IPS DF 4.7 (cell line): ENCODE measurements around the gene ADPRM.
"Not testable (repeated sequence)": the region's sequence is repeated elsewhere in the genome, so short reads cannot be mapped to it uniquely, and the experiment has no call there.

Experiments
- DNase-seq: peaks from one replicate; pipeline ENCODE4 v3.0.0-alpha.2; 2013; ENCODE audit warnings: low spot score; ENCODE audit errors: extremely low read depth

ADPRM gene

DNA sequence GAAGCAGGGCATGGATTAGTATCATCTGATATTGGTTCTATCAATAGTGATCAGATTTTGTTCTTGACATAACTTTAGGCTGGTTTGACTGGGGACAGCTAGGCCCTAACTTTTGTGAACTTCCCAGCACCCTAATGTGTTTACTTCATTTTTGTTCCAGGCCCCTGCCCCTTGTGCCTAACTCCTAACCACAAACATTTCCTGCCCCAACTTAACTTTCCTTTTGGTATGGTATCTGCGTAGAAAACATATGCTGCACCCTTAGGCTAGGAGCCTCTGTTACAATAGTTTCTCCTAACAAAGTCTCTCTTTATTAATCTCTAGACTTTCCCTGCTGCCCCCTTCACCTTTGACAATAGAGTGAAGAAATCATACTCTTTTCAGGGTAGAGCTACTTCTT lies 2.5 kb downstream of the ADPRM start:
- no peak for DNase-seq

GRCh38 chr17:10702574-10702973 lies 5.2 kb downstream of the ADPRM start:
- no peak for DNase-seq

- no peak for DNase-seq
Observed at GRCh38 chr17:10705727-10706126, 8.3 kb downstream of the ADPRM start.

- no peak for DNase-seq
Observed at GRCh38 chr17:10713318-10713717, 15.9 kb downstream of the ADPRM start.

DNA sequence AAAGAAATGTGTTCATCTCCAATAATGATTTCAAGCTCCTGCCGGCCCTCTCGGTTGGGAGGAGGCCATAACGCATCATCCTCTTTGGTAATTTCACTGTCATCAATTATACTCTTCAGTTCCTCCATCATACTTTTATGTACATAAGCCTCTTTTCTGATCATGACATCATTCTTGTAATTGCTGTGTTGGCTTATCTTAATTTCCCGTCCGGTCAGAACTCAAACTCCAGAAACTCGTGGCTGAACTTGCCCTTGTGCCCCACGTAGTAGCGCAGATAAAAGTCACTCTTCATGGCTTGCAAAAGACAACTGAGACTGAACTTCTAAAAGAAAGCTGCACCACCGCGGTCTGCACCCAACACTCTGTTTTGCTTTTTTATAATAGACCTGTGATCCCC lies 18.8 kb downstream of the ADPRM start:
- no peak for DNase-seq

DNA sequence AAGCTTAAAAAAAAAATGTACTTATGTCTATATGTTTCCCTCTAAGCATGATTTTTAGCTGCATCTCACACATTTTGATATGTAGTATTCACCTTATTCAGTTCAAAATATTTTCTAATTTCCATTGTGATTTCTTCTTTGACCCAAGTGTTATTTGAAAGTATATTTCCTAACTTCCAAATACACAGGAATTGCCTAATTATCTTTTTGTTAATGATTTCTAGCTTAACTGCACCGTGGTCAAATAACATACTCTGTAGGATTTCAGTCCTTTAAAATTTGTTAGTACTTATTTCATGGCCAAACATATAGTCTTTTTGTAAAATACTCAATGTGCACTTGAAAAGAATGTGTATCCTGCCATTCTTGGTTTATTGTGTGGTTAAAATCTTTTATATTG lies 21.2 kb downstream of the ADPRM start:
- no peak for DNase-seq

DNA sequence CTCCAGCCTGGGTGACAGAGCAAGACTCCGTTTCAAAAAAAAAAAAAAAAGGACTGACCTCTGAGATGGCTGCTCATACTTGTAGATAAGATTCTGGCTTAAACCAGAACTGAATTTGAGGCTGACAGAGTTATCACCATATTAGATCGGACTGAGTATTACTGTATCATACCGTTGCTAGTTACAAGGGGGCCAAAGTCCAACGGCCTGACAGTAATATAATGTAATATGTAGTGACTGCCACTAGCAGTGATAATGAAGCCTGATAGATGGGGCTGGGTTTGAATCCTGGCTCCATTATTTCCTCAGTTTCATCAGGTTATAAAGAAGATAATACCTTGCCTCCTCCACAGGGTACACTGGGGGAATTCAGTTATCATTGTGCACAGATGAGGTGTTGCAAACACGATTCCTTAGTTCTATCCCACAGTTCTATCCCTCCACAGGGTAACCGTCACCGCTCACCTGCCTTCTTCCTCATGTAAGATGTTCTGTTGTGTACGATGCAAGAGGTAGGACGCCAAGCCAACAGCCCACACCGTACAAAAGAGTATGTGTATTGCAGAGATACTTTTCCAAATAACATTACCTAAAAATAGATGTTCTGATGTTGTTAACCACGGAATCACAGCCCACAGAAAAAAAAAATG lies 27.3 kb downstream of the ADPRM start:
- DNase-seq, result no peak

DNA sequence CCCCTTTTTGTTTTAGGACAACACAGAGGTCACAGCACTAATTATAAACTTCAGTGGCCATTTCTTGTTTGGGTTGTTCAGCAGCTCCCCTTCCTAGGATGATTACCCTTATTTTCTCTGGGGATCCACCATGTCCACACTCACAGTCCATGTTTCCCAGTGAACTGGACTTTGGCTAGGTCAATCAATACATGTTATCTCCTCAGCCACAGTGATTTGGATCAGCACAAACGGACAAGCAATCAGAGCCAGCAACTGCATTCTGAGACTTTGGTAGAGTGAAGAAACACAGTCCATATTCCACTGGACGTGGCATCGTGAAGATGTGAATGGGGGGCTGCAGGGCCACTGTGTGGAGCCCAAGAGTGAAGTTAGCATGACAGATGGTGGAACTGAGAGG lies 27.9 kb downstream of the ADPRM start:
- DNase-seq, result no peak

DNA sequence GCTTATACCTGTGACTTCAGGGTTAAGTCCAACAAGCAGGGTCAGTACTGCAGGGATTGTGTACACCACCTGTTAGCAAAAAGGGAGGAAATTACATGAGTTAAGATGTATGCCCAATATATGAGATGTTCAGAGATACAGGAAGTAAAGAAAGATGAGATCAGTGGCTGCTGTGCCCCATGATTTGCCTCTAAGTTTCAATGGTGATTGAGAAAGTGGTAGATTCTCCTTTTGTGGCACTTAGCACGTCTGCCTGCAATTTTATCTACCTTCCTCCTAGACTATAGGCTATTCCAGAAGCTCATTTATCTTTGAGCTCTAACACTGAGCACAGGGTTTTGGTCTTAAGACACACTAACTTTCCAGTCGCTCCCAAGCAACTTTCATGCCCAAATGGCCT lies 28.8 kb downstream of the ADPRM start:
- no peak for DNase-seq

DNA sequence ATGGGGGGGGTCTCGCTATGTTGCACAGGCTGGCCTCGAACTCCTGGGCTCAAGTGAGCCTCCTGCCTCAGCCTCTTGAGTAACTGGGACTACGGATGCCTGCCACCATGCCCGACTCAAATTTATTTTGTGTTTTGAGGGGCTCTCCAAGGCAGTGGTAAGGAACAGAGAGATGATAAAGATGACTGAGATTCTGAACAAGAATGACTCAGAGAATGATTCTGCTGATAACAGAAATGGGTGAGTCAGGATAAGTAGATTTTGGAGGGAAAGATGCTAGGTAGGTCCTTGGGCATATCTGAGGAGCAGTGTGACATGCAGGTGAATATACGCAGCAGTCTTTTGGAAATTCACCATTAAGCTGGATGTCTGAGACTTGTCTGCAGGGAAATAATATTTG lies 29.8 kb downstream of the ADPRM start:
- DNase-seq, result no peak

- DNase-seq, result no peak
Observed at GRCh38 chr17:10728331-10728892, 31.0 kb downstream of the ADPRM start.

DNA sequence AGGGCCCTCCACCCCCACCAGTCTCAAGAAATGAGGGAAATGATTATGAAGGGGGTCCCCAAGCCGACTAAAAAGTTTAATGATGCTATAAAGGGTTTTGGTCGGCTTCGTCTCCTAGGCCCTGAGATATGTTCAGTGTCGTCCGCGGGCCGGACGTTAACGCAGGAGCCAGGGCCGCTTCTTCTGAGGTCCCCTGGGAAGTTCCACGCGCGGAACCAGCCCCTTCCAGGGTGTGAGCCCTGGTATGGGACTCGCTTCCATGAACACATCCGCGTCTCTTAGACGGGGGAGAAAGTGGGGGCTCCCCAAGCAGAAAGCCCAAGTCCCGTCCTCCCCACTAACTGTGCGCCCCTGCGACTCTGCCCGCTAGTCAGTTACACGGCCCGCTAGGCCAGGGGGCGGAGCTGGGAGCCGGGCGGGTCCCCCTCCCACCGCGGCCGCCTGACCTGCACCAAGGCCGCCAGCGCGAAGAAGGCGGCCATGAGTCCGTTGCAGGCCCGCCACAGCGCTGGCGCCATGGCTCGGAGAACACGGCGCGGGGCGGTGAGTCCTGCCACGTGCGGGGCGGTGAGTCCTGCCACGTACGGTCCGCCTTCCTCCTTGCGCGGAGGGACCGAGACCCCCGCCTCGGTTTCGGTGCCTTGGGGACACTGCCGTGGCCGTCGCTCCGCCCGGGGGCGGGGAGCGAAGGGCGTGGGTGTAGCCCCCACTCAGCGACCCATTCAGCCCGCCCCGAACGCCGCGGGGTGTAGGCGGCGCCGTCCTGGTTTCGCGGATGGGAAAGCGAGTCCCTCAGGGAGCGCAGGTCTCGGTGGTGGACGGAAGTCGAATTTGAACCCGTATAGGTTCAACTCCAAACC lies 32.2 kb downstream of the ADPRM start, which contains the start of gene TMEM220:
Gene TMEM220, minus strand, starts transcription at position 690 of the 860 bp plus-strand sequence. Its CDS starts 172 bp downstream, at position 518.
- DNase-seq, result no peak

DNA sequence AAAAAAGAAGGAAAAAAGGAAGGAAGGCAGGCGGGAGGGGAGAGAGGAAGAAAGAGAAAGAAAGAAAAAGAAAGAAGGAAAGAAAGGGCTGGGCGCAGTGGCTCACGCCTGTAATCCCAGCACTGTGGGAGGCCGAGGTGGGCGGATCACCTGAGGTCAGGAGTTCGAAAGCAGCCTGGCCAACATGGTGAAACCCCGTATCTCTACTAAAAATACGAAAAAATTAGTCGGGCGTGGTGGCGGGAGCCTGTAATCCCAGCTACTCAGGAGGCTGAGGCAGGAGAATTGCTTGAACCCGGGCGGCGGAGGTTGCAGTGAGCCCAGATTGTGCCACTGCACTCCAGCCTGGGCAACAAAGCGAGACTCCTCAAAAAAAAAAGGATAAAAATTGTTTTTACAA lies 32.9 kb downstream of the ADPRM start:
- DNase-seq, result not testable (repeated sequence)

DNA sequence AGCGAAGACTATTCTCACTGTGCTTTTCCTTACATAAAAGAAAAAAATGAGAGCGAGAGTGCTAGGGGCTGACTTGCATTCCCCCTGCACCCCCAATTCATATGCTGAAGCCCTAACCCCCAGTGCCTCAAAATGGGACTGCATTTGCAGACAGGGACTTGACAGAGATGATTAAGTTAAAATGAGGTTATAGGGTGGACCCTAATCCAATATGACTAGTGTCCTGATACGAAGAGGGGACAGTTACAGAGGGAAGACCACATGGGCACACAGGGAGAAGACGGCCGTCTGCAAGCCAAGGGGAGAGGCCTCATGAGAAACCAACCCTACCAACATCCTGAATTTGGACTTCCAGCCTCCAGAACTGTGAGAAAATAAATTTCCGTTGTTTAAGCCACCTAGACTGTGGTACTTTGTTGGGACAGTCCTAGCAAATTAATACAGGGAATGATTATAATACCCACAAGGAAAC lies 34.0 kb downstream of the ADPRM start:
- no peak for DNase-seq

DNA sequence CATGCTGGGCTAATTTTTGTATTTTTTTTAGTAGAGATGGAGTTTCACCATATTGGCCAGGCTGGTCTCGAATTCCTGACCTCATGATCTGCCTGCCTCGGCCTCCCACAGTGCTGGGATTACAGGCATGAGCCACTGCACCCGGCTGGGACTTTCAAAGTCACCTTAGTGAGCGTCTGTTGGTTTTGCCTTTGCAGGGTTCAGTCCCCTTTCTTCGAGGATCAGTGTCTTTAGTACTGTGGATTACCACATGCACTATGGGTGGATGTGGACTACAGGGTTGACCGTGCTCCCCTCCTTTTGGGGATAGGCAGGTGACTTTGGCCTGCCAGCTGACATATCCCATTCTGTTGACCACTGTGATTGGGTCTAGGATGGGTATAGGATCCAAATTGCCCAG lies 34.7 kb downstream of the ADPRM start:
- not testable (repeated sequence) for DNase-seq

GRCh38 chr17:10733666-10734065 lies 36.3 kb downstream of the ADPRM start:
- DNase-seq, result no peak

DNA sequence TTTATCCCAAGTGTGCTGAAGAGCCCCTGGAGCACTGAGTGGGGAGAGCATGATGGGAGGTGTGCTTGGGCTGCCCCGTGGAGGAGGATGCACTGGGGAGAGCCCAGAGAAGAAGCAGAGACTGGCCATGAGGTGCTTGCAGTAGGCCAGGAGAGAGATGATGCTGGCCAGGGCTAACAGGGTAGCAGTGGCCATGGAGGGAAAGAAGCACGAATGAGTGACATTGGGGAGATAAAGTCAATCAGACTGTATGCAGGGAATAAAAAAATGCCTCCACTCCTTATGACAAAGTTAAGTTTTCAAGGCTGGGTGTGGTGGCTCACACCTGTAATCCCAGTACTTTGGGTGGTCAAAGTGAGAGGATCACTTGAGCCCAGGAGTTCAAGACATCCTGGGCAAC lies 37.9 kb downstream of the ADPRM start:
- no peak for DNase-seq

GRCh38 chr17:10735821-10736220 lies 38.4 kb downstream of the ADPRM start:
- no peak for DNase-seq

- DNase-seq, result no peak
Observed at GRCh38 chr17:10737168-10737622, 39.8 kb downstream of the ADPRM start.

- no peak for DNase-seq
Observed at GRCh38 chr17:10737736-10738135, 40.3 kb downstream of the ADPRM start.

DNA sequence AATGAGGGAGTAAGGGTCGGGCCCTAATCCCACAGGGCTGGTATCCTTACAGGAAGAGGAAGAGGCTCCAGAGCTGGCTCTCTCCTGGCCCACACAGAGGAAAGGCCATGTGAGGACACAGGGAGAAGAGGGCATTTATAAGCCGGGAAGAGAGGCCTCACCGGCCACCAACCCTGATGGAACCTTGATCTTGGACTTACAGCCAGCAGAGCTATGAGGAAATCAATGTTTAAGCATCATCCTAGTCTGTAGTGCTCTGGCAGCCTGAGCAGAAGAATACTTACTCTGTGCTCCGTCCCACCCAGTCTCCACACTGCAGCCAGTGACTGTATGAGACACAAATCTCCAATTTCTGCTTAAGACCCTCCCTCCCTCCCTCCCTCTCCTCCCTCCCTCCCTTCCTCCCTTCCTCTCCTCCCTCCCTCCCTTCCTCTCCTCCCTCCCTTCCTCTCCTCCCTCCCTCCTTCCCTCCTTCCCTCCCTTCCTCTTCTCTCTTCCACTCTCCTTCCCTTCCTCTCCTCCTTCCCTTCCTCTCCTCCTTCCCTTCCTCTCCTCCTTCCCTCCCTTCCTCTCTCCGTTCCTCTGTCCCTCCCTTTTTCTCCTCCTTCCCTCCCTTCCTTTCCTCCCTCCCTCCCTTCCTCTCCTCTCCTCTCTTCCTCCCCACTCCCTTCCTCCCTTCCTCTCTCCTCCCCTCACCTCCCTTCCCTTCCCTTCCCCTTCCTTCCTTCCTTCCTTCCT lies 41.3 kb downstream of the ADPRM start:
- no peak for DNase-seq

DNA sequence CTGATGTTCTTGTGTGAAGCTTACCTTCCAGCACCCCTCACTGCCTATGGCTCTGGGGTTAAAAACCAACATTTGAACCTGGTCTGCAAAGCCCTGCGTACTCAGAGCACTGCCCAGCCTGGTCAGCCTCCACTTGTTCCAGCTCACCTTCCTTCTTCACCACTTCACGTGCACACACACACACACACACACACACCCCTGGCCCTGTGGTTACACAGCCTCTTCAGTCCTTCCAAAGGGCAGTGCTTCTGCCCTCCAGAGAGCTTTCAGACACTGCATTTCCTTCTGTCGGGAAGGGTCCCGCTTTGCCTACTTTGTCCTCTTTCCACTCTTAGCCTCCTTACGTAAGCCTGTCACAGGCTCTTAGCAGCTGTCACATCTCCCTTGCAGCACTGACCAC lies 42.0 kb downstream of the ADPRM start:
- no peak for DNase-seq
